Measurements from ENCODE around the gene TFDP1.
"Not testable (repeated sequence)": the region's sequence is repeated elsewhere in the genome, so short reads cannot be mapped to it uniquely, and the experiment has no call there.

The TFDP1 gene

DNA sequence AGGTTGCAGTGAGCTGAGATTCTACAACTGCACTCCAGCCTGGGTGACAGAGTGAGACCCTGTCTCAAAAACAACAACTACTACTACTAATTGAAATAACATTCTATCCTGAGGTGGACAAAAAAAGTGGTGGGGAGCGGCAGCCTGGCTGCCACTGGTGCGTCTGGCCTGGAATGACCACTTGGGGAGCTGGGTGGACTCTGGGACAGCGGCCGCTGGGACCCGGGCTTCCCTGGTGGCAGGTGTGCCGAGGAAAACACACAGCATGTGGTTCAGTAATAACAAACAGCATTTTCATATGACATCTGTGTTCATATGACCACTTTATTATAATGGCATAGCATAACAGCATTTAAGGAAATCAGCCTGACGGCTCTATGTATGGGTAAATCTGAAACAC, 33.9 kb downstream of the TFDP1 start:
- DNase-seq: no peak

DNA sequence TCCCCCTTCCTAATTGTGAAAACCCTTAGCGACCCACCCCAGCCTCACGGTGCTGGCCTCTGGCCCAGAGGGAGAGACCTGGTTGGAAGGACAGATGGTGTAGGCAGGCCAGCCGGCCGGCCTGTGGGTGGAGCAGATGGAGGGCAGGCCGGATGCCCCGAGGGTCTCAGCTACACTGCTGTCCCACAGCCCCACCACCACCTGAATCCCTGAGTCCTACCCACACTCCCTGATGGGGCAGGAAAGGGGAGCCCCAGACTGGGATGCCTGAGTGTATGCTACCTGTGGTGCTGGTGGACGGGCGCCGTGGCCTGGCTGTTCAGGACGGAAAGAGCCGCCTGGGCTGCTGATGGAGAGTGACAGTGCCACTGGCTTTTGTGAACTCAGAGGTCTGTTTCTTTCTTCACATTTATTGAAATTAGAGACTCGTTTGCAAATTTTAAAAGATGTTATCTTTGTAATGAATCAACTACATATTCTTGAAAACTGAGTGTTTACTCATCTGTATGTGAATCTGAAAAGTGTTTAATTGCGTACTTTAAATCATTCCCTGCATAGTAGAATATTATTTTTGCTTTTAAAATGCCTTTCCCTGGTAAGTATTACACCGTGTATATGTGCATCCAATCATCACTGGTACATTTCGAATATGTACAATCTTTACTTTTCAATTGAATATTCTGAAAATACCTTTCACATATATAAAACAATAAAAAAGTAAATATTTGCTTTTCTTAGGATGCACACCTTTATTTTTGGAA, 35.7 kb downstream of the TFDP1 start:
- DNase-seq: no peak

DNA sequence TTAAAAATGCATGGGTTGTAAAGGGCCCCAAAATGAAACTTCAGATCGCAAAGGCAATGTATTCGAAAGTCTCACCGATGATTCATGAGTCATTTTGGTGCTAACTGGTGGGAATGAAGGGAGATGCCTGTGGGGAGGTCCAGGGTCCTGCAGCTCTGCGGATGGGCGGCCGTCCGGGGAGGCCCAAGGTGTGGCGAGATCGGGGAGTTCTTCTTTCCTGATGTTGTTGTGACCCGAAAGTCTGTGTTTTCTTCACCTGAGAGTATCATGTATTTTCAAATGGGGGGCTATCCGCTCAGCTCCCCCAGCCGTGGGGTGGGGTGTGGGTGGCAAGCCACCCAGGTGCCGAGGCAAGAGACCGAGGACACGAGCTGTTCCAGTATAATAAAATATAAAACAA, 36.5 kb downstream of the TFDP1 start:
- DNase-seq: no peak

DNA sequence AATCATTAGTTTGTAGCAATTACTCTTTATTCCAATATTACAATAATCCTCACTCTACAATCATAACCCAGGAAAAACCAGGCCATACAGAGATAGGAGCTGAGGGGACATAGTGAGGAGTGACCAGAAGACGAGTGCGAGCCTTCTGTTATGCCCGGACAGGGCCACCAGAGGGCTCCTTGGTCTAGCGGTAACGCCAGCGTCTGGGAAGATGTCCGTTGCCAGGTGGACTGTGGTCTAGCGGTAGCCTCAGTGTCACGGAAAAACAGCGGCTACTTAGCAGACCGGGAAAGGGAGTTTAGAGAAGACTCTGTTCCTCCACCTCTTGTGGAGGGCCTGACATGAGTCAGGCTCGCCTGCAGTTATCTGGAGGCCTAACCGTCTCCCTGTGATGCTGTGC, 36.9 kb downstream of the TFDP1 start:
- DNase-seq: peak; percentile 10

DNA sequence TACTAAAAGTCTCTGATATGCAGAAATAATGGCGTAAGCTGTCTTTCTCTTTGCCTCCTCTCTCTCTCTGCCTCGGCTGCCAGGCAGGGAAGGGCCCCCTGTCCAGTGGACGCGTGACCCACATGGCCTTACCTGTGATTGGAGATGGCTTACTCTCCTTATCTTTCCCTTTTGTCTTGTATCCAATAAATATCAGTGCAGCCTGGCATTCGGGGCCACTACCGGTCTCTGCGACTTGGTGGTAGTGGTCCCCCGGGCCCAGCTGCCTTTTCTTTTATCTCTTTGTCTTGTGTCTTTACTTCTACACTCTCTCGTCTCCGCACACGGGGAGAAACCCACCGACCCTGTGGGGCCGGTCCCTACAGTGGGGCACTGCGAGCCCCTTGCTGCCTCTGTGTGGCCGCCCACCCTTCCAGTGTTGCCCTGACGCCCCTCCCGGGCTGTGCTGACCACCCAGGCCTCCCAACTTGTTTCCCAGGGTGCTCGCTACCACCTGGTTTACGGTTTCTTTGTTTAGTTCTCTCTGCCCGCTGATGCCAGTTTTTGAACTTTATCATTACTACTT, 37.5 kb downstream of the TFDP1 start:
- DNase-seq: not testable (repeated sequence)

DNA sequence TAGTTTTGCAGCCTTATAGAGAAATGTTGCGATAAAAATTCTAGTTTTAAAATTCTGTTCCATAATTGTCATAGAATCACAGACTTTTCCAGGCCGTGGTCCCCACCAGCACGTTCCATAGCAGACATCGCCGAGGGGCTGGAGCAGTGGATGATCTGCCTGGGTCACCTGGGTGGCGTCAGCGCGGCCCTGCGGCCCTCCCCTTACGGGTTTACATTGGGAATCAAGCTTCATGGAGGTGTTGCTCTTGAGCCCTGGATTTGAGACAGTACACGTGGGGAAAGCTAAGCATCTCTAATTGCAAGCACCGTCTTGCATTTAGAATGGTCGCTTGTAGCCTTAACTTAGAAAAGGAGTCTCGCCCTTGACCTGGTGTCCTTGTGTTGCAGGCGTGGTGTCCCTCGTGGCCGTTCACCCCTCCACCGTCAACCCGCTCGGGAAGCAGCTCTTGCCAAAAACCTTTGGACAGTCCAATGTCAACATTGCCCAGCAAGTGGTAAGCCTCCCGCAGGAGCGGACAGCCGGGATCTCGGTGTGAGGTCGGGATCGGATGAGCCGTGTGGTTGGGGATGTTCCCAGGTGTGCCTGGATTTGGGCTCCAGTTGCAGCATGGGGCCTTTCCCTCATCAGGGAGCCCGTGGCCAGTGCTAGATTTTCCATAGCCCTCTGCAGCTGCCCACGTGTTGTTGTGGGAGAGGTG, 38.4 kb downstream of the TFDP1 start:
- no peak for DNase-seq

DNA sequence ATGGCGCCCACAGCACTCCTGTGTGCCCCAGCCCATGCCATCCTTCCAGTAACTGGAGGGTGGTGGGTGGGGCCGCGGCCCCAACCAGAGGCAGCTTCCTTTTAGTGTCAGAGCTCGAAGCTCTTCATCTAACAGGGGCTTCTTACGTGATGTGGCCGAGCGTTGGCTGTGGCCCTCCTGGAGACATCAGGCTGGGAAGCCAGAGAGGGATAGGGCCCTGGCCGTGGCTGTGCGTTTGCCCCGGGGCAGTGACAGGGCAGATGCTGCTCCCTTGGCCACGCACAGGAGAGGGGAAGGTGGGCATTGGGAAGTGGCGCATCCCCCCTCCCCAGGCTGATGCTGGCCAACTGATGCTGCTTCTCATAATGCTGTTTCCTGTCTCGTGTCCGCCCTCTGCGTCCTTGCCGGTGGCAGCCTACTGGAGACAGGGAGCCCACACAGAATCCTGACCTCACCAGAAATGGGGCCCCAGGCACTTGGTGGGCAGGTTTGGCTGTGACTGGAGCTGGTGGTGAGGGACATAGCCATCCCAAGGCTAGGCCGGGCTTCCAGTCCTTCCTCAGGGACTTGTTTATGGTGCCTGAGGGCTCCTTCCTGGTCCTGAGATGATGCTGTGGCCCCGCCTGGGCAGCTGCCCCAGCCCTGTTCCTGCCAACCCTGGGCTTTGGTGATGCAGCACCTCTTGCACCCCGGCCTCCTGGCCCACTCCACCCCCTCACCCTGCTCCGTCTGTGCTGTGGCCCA, 39.1 kb downstream of the TFDP1 start:
- DNase-seq: peak; percentile 24

DNA sequence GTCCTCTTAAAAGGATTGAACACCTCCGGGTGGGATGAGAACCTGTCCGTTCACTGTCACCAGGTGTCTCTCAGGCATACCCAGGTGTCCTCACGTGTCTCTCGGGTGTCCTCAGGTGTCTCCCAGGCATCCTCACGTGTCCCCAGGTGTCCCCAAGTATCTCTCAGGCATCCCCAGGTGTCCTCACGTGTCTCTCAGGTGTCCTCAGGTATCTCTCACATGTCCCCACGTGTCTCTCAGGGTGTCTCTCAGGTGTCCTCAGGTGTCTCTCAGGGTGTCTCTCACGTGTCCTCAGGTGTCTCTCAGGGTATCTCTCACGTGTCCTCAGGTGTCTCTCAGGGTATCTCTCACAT, 39.7 kb downstream of the TFDP1 start:
- no peak for DNase-seq

DNA sequence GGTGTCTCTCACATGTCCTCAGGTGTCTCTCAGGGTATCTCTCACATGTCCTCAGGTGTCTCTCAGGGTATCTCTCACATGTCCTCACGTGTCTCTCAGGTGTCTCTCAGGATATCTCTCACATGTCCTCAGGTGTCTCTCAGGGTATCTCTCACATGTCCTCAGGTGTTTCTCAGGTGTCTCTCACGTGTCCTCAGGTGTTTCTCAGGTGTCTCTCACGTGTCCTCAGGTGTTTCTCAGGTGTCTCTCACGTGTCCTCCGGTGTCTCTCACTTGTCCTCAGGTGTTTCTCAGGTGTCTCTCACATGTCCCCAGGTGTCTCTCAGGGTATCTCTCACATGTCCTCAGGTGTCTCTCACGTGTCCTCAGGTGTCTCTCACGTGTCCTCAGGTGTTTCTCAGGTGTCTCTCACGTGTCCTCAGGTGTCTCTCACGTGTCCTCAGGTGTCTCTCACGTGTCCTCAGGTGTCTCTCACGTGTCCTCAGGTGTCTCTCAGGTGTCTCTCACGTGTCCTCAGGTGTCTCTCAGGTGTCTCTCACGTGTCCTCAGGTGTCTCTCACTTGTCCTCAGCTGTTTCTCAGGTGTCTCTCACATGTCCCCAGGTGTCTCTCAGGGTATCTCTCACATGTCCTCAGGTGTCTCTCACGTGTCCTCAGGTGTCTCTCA, 40.2 kb downstream of the TFDP1 start:
- not testable (repeated sequence) for DNase-seq

DNA sequence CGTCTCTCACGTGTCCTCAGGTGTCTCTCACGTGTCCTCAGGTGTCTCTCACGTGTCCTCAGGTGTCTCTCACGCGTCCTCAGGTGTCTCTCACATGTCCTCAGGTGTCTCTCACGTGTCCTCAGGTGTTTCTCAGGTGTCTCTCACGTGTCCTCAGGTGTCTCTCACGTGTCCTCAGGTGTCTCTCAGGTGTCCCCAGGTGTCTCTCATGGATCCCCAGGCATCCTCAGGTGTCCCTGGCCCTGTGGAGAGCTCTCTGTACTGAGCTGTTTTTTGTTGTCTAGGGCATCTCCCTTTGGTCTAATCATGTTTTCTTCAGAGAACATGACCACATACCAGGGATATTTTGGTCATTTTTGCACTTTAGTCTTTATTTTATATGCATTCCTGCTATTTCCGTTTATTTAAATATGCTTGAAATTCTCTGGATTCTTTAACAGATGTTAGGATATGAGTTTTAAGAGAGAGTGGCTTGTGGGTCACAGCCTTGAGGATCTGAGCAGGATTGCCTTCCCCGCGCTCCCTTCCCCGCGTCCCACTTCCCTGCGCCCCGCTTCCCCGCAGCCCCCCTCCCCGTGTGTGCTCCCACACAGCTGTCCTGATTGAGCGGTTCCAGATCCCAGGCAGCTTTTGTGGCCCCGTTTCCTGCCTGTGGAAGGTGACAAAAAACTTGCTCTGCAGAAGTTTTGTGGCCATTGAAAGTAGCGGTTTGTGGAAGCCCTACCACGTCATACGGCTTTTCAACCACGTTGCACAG, 41.6 kb downstream of the TFDP1 start:
- peak; percentile 76 for DNase-seq

DNA sequence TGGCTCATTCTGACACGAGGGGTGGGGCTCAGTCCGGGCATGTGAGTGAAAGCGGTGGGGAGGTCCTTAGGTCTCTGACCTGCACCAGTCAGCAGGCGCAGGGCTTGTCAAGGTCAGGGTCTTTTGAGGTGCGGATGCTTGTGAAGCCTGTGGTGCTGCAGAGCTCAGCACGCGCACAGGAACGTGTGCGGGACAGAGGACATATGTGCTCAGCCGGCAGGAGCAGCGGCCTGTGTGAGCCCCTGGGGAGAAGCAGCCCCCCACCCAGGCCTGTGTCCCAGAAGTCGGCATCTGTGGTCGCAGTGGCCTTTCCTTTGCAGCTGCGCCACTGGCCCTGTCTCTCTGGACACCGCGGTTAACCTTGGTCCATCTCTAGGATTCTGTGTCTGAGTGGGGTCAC, 42.6 kb downstream of the TFDP1 start:
- DNase-seq: no peak

DNA sequence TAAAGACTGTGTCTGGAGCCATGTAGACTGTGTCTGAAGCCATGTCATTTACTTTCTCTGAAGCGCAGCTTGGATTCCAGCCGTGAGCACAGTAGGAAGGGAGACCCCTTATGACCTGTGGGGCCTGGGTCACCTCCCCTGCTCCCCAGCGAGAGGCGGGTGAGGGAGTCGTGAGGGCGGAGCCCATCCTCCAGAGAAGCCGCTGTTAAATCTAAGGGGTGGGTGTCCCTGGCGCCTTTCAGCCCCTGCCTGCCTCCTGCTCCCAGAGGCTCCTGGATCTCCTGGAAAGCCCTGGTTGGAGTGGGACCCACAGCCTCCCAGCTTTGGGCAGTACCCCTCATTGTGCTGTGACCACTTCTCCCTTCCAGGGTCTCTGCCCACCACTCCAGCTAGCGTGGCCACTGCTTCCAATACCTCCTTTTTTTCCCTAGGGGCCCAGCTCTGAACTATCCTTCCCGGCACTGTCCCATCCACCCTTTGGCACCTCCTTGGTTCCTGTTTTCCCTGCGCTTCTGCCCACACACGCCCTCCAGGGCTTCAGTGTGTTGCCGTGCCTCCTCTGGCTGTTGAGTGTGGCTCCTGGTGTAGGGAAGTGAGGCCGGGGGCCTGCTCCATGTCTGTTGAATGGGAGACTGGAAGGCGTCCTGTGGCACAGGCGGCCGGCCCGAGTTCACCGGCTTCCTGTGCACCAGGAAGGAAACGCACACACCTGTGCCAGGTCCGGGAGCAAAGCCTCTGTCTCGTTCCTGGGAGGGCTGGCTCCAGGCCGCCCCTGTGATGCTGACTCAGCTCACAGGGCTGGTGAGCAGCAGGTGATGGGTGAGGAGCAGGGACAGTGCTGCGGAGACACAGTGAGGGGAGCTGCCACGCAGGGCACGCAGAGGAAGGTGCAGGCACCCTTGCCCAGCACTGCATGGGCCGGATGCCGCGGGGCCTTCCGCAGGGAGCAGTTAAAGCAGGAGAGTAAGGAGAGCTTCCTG, 44.0 kb downstream of the TFDP1 start:
- no peak for DNase-seq

DNA sequence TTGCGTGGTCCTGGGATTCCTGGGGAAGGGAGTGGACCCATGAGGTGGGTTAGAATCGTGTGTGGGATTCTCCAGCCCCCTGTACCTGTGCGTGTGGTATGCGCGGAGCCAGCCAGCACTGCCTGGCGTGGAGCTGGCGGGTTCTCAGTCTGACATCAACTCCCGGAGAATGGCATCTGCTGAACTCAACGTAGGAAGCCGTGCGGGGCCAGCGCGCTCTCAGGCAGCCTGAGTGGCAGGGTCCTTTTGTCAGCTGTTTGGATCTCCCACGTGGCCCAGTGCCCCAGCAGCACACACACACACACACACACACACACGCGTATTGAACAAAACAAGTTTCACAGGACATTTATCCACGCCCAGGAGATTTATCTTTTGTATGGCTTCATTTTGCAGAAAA, 45.3 kb downstream of the TFDP1 start:
- no peak for DNase-seq

DNA sequence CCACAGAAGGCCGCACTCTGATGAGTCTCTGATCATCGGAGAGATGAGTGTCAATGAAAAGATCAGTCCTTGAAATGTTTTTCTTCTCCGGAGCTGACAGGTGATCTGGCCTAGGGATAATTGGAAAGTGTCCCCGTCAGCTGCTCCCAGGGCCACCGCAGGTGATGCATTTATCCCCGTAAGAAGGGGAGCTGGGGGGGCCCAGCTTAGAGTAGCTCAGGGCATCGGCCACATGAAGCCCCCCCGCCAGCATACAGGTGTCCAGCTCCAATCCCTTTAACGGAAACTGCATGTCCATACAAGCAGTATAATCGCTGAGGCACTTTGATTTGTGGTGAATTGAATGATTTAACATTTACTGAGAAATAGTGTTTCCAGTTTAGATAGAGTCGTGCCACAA, 45.7 kb downstream of the TFDP1 start:
- DNase-seq: no peak

DNA sequence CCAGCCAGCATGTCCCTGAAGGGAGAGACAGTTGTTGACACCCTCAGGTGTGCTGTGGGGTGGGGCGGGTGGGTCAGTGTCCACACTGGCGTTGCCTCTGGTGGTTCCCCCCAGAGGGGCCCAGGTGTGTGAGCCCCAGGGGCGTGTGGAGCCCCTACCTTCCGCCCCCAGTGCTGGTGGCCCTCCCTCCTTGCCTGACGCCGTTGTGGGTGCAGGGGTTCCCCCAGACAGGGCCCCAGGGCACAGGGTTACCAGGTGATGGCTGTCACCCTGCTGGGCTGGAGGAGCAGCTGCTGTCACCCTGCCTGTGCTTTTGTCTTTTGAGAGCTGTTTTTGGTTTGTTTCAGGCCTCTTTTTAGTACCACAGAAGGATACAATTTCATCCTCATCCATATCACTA, 46.3 kb downstream of the TFDP1 start:
- DNase-seq: no peak

DNA sequence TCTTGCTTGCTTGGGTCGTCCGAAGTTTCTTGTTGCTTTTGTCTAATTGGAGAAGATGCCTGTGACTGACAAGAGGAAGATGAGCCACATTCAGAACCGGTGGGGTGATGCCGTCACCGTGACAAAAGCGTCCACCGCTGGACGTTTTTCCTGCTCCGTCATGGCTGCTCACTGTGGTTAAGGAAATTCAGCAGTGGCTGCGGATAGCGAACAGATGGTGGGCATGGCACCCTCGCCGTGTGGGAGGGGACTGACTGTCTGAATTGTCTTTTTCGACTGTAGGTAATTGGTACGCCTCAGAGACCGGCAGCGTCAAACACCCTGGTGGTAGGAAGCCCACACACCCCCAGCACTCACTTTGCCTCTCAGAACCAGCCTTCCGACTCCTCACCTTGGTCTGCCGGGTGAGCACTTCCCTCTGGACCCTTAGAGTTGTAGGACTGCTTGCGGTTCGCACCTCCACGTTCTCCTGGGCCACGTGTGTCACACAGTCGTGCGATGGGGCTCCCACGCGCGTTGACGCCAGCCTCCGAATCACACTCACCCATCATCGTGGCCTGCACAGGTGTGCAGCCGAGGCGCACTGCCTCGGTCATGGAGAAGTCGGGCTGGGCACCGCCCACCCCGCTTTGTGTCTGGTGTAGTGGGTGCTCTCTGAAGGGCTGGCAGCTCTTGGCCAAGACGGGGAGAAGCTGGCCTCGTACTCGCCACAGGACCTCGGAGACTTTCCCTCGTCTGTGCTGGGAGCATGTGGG, 47.0 kb downstream of the TFDP1 start:
- DNase-seq: no peak

DNA sequence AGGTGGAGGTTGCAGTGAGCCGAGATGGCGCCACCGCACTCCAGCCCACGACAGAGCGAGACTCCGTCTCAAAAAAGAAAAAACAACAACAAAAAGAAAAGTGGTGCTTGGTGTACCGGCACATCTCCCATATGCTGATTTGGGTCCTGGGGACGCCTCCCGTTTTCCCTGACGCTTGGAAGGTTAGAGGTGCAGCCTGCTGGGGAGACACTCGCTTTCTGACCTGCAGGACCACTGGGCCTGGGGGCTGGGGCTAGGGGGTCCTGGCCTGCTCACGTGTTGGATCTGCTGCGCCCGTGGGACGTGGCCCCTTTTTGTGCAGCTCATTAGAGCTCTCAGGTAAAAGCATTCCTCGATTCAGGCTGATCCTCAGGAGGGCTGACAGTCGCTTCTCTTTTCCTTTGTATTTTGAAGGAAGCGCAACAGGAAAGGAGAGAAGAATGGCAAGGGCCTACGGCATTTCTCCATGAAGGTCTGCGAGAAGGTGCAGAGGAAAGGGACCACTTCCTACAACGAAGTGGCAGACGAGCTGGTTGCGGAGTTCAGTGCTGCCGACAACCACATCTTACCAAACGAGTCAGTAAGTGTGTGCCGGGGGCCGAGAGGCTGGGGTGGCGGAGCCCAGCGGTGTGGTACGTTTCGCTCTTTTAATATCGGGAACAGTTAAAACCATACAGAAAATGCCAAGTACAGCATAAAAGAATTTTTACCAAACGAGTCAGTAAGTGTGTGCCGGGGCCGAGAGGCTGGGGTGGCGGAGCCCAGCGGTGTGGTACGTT, 48.3 kb downstream of the TFDP1 start:
- no peak for DNase-seq

DNA sequence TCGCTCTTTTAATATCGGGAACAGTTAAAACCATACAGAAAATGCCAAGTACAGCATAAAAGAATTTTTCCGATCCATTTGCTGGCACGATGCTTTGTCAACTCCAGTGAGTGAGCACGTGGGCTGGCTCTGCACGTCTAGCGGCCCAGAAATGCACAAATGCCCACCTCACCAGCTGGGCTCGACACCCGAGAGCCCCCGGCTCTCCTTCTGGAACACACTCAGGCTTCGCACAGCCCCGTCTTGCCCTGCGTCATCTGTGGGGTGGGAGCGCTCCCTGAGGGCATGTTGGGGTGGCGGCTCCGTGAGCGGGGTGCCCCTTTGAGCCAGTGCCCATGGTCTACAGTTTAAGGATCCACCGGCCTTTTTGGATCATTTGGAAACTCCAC, 48.9 kb downstream of the TFDP1 start:
- no peak for DNase-seq

Data from fibroblast of skin of back (primary cell).